Activated CD8-positive, alpha-beta T cell treated with anti-CD3 and anti-CD28 coated beads for 36 hours (primary cell): ENCODE data around the gene NCOA5. TPM values are rescaled to one million over a fixed set of nuclear protein-coding genes. Genes with fewer than 3 reads are reported as not detected.
A peak's percentile ranks its signal among the peaks of the same experiment; 100 is the strongest.

Source experiments
- ATAC-seq: fragments of 200-7000 bp; cut with Tn5 transposase; one replicate; pipeline ENCODE4 v1.10.0; 2021; ENCODE audit warnings: mild to moderate bottlenecking, moderate library complexity
- CTCF ChIA-PET: fragments of 350-600 bp; sonication (Branson Sonifier 250); formaldehyde crosslinking; loops from one replicate; lab custom pipeline; 2021; ENCODE audit warnings: antibody characterized with exemption; lab: Charles Lee
- POLR2A ChIA-PET: fragments of 350-600 bp; sonication (Branson Sonifier 250); formaldehyde crosslinking; loops from one replicate; lab custom pipeline; 2021; ENCODE audit warnings: antibody characterized with exemption; lab: Charles Lee
- DNase-seq: peaks from one replicate; pipeline ENCODE4 v3.0.0-alpha.2; 2020
- H3K27ac Mint-ChIP-seq: one replicate; pipeline ENCODE4 v1.8.0; 2021; ENCODE audit warnings: mild to moderate bottlenecking, mixed read lengths
- H3K27me3 Mint-ChIP-seq: one replicate; pipeline ENCODE4 v1.8.0; 2021; ENCODE audit warnings: mixed read lengths
- H3K36me3 Mint-ChIP-seq: one replicate; pipeline ENCODE4 v1.8.0; 2021; ENCODE audit warnings: low read depth, mixed read lengths
- H3K4me1 Mint-ChIP-seq: one replicate; pipeline ENCODE4 v1.8.0; 2021; ENCODE audit warnings: low read depth, mixed read lengths
- H3K4me3 Mint-ChIP-seq: one replicate; pipeline ENCODE4 v1.8.0; 2021; ENCODE audit warnings: mild to moderate bottlenecking, moderate library complexity, mixed read lengths
- H3K9me3 Mint-ChIP-seq: one replicate; pipeline ENCODE4 v1.8.0; 2021; ENCODE audit warnings: mixed read lengths
- intact Hi-C: fragments of 100-400 bp; cut with micrococcal nuclease; formaldehyde crosslinking; loops from one replicate; pipeline ENCODE4 v1.10.0; 2022
- total RNA-seq, 2 experiments: library from RNA; stranded (reverse); gene quantifications; one replicate each; pipeline ENCODE4 v1.2.3, GENCODE V29; 2021
- TF ChIP-seq, protein P1 (sequence below): fragments of 200-600 bp; IDR thresholded peaks from one replicate; pipeline ENCODE4 v1.8.0; 2022; ENCODE audit warnings: antibody characterized with exemption, mild to moderate bottlenecking

Gene NCOA5
- total RNA-seq, 2 experiments from 2014 or later = 13.1 to 16.8 TPM

DNA sequence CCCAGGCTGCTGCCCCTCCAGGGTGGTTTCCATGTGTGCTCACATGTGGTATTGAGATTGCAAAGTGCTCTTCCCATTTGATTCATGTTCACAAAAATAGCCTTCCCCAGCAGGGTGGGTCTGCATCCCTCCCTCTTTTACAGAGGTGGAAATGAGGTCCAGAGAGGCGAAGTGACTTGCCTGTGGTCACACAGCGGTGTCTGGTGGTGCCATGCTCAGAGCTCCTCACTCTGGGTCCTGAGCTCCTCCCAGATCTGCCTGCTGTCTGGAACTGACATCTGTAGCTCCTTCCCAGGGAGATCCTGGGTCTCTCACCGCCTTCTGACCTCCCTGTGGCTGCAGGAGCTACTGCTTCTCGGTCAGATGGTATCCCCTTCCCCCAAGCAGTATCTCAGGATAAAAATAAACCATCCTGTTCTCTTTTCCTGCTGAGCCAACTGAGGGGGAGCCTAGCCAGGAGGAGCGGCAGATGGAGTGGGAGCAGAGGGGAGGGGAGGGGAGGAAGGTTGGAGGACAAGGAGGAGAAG is 40.3 kb upstream of the NCOA5 start:
- H3K9me3 Mint-ChIP-seq = no peaks in the 10 kb centered on the region
- H3K27ac Mint-ChIP-seq = no peak overlapping the region
- TF ChIP-seq, protein P1, sequence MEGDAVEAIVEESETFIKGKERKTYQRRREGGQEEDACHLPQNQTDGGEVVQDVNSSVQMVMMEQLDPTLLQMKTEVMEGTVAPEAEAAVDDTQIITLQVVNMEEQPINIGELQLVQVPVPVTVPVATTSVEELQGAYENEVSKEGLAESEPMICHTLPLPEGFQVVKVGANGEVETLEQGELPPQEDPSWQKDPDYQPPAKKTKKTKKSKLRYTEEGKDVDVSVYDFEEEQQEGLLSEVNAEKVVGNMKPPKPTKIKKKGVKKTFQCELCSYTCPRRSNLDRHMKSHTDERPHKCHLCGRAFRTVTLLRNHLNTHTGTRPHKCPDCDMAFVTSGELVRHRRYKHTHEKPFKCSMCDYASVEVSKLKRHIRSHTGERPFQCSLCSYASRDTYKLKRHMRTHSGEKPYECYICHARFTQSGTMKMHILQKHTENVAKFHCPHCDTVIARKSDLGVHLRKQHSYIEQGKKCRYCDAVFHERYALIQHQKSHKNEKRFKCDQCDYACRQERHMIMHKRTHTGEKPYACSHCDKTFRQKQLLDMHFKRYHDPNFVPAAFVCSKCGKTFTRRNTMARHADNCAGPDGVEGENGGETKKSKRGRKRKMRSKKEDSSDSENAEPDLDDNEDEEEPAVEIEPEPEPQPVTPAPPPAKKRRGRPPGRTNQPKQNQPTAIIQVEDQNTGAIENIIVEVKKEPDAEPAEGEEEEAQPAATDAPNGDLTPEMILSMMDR = no peak
- intact Hi-C loops = no loop called here
- DNase-seq (no peak), ATAC-seq (no peak)
- peaks cover 27% of the 10 kb centered on the region for H3K27me3 Mint-ChIP-seq
- no peaks in the 10 kb centered on the region for H3K4me1 Mint-ChIP-seq
- ChIA-PET CTCF (interaction anchor here (1.1 to 6.8 kb wide), 4 partner anchors 12 to 116 kb away, joined by 3 to 39 read pairs (median 7); no protein-coding TSS in a partner anchor), POLR2A (no interaction called here)
- H3K36me3 Mint-ChIP-seq = no peaks in the 10 kb centered on the region
- H3K4me3 Mint-ChIP-seq = no peak overlapping the region

DNA sequence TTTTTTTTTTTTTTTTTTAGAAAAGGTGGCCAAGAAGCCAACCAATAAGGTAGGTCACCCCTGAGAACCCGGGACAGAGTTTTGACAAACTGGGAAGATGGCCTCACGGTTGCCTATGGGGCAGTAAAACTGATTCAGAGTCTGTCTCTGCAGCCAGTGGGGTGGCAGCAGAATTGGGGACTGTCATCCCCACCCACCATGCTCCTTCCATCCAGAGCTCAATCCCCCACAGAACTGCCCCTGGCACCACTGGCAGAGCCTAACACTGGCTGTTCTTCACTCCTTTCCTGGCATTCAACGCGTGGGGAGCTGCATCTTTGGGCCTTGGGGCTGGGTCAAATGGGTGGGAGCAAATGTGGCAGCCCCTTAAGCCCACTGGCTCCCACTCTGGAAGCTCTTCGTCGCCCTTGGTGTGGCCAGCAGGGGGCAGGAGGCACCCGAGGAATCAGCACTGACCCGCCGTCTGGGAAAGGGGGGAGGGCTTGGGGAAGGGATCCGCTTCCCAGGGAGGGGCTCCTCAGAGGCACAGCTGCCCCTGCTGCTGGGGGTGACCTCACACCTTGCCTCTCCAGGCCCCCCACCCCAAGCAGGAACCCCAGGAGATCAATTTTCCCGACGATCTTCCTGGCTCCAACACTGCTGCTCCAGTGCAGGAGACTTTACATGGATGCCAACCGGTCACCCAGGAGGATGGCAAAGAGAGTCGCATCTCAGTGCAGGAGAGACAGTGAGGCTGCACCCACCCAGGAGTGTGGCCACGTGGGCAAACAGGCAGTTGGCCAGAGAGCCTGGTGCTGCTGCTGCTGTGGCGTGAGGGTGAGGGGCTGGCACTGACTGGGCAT is 38.8 kb upstream of the NCOA5 start:
- no peak for ATAC-seq
- CTCF ChIA-PET = interaction anchor here (0.7 to 6.8 kb wide), 11 partner anchors 9 to 114 kb away, joined by 3 to 39 read pairs (median 3); no protein-coding TSS in a partner anchor
- no peaks in the 10 kb centered on the region for H3K9me3 Mint-ChIP-seq
- no peak overlapping the region for H3K4me3 Mint-ChIP-seq
- POLR2A ChIA-PET = no interaction called here
- H3K36me3 Mint-ChIP-seq = no peaks in the 10 kb centered on the region
- H3K27ac Mint-ChIP-seq = no peak overlapping the region
- DNase-seq = peak; percentile 15
- no peaks in the 10 kb centered on the region for H3K4me1 Mint-ChIP-seq
- intact Hi-C loops = no loop called here
- H3K27me3 Mint-ChIP-seq = peaks cover 23% of the 10 kb centered on the region
- TF ChIP-seq, protein P1 = peak; percentile 54

DNA sequence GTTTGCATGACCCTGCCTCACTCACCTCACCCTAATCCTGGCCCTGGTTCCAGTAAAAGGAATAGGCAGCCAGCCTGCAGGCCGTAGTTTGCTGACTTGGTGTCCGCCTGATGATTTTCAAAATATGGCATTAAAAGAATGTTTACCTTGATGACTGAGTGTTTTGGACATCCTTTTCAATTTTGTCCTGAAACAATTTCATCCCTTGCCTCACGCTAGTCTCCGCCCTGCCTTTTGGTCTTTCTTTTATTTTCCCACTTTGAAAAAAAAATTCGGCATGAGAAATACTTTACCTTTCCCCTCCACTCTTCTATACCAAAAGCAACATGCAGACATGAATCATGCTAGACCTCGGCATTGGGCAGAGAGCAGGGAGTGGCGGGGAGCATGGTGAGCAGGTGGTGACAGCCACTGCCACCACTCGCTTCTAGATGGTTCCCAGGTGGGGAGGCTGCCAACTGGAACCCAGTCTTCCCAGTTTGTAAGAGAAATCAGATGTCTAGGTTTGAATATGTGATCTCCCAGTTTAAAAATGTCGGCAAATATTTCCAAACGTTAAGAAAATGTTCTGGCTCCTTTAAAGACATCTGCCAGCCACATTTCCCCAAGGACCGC is 37.7 kb upstream of the NCOA5 start:
- TF ChIP-seq, protein P1 = no peak
- H3K27me3 Mint-ChIP-seq = peaks cover 16% of the 10 kb centered on the region
- POLR2A ChIA-PET = no interaction called here
- no peak overlapping the region for H3K27ac Mint-ChIP-seq
- no peaks in the 10 kb centered on the region for H3K36me3 Mint-ChIP-seq
- H3K4me3 Mint-ChIP-seq = no peak overlapping the region
- intact Hi-C loops = no loop called here
- DNase-seq (no peak), ATAC-seq (no peak)
- CTCF ChIA-PET = interaction anchor here (0.9 to 1.5 kb wide), 3 partner anchors 8 to 48 kb away, joined by 3 to 6 read pairs (median 5); no protein-coding TSS in a partner anchor
- H3K9me3 Mint-ChIP-seq = no peaks in the 10 kb centered on the region
- H3K4me1 Mint-ChIP-seq = no peaks in the 10 kb centered on the region

DNA sequence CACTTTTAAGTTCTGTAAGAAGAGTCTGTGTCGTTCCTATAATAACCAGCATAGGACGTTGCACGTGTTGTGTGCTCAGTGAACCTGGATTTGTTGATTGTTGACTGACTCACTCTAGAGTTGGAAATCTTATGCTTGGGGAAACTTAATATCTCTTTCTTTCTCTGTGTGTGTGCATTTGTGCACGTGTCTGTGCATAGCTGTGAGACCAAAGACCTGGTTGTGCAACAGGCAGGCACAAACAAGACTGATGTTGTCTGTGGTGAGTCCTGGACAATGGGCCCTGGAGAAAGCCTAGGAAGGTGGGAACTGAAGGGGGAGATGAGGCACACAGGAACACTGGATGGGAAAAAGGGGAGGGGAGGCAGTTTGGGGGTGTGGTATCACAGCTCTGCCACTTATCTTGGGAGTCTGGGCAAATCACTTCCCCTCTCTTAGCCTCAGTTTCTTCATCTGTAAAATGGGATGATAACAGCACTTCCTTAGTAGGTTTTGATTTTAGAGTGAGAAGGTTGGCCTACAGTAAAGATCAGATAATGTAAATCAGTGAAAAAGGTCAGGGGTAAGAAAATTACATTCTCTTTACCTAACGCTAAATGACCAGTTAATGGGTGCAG is 36.8 kb upstream of the NCOA5 start:
- H3K4me1 Mint-ChIP-seq = no peaks in the 10 kb centered on the region
- DNase-seq (no peak), ATAC-seq (no peak)
- H3K9me3 Mint-ChIP-seq = no peaks in the 10 kb centered on the region
- intact Hi-C loops = no loop called here
- no peaks in the 10 kb centered on the region for H3K36me3 Mint-ChIP-seq
- TF ChIP-seq, protein P1 = no peak
- ChIA-PET POLR2A (no interaction called here), CTCF (no interaction called here)
- peaks cover 11% of the 10 kb centered on the region for H3K27me3 Mint-ChIP-seq
- no peak overlapping the region for H3K27ac Mint-ChIP-seq
- H3K4me3 Mint-ChIP-seq = no peak overlapping the region
